GM21526 (cell line): ENCODE results near the gene GRID1.
"Not testable (repeated sequence)": the region's sequence is repeated elsewhere in the genome, so short reads cannot be mapped to it uniquely, and the experiment has no call there.

ENCODE experiments used
- ATAC-seq: cut with Tn5 transposase; IDR thresholded peaks from one replicate; pipeline ENCODE4 v1.9.1; 2021; ENCODE audit warnings: moderate library complexity; ENCODE audit not compliant: unreplicated experiment, low FRiP score

GRID1 gene

DNA sequence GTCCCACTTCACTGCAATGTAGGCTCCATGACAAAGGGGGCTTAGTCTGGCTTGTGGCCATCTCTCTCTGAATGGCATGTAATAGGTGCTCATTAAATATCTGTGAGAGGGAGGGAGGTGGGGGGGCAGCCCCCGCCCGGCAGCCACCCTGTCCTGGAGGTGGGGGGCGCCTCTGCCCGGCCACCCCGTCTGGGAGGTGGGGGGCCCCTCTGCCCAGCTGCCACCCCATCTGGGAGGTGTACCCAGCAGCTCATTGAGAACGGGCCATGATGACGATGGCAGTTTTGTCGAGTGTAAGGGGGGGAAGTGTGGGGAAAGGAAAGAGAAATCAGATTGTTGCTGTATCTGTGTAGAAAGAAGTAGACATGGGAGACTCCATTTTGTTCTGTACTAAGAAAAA, 334.5 kb downstream of the GRID1 start:
- ATAC-seq: not testable (repeated sequence)

DNA sequence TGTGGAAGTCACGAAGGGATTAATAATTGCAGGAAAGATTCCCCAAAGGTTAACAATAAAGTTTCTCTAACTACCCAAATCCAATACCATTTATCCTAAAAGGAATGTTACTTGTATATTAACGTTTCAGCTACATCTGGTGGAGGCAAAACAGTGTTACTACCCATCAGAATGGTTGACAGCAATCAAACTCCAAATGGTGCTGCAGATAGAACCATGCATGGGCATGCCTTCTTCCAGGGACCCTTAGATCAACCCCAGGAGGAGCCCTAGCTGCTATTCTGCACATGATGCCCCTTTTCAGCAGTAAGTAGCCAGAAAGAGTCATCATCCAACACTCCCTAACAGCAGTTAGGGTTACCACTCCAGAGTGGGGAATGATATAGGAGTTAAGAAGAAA, 336.3 kb downstream of the GRID1 start:
- no peak for ATAC-seq

DNA sequence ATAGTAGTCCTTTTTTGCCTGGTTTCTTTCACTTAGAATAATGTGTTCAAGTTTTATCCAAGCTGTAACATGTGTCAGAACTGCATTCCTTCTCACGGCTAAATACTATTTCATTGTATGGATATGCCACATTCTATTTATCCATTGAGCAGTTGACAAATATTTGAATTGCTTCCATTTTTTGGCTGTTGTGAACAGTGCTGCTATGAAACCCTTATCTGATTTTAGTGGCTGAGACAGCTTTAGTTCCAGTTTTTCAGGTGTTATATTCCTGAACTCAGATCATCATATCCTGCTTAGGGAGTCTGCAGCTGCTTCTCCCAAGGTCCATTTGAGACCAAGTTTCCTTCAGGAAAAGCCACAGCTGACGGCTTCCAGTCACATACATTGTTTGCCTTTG, 339.2 kb downstream of the GRID1 start:
- ATAC-seq: no peak

DNA sequence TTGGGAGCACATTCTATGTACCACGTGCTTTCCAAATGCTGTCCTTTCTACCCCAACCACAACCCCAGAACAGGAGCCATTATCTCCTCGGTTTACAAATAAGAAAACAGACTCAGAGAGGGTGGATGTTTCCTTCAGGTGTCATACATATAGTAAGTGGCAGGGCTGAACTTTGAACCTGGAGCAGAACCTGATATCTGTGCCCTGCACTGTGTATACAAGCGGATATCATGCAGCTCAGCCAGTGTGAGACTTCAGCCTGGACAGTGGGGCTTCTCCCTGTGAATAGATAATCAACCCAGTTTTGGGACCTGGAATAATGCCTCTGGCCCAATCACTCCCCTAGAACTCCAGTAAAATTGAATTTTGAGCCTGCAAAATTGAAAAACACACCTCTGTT, 341.1 kb downstream of the GRID1 start:
- no peak for ATAC-seq

DNA sequence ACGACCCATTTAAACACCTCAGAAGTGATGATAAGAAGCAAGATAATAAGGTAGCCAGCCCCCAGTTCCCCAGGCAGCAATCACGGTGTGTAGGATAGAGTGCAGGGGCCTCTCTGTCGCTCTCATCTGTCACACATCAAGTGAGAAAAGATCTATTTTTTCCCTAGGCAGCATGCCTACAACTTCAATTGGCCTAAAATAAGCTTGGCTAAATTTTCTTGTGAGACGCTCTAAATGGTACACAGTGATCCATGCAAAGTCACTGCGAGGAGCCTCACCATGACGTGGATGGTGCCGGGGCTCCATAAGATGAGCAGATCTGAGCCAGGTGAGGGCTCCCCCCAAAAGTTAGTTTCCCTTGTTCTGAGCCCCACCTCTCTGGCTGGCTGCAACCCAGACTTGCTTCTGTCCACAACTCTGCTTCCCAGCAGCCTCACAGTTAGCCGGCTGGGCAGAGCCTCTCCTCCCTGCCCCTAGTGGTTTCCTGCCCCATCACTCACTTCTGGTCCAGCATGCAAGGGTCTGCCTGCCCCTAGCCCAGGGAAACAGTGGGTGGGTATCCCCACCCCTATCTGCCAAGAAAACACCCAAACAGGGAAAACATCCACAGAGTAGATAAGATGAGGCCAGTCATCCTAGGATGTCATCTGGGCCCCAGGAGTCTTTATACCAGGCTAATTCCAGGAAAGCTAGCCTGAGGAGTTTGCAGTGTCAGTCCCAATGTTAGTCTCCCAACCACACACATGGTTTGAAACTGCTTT, 342.1 kb downstream of the GRID1 start:
- no peak for ATAC-seq

DNA sequence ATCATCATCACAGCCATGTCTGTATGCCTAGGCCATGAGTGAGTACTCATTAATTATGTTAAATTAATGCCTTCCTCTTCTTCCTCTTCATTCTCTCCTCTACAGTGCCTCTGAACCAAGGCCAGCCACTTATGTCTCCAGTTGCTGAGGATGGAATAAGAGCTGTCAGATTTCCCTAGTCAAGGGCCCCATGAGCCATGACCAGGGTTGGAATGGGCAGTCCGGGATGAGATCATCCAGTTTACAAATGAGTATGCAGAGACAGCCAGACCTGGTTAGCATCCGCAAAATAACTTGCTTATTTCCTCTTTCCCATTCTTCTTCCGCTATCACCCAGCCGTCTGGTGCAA, 342.7 kb downstream of the GRID1 start:
- no peak for ATAC-seq

DNA sequence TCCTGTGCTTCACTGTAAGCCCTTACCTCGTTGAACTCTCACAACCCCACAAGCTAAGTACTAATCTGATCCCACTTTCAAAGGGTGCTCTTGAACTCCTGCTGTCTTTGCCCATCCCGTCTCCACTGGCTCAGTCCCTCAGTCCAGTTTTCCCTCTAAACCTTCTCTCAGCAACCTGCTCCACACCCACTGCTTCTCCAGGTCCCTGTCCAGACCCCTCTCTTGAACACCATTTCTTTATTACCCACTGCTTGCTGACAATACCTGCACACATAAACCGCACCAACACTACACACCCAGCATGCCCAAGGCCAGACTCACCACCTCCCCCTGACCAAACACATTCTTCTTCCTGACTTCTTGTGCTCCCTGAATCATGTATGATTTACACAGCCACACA, 343.3 kb downstream of the GRID1 start:
- ATAC-seq: no peak

DNA sequence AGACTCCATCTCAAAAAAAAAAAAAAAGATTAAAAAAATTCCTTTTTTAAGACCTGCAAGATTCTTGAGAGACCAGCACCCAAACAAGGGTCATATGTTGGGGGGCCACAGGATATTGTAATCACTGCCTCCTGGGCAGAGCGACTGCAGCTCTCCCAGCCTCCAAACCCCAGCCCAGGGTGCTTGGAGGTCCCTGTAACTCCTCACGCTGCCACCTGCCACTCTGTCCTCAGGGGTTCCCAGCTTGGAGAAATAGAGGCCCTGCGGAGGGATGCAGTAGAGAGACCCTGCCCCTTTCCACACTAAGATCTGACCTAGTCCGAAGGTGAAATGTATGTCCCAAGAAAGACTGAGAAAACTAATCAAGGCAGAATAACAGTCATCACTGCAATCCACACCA, 343.7 kb downstream of the GRID1 start:
- ATAC-seq: no peak

DNA sequence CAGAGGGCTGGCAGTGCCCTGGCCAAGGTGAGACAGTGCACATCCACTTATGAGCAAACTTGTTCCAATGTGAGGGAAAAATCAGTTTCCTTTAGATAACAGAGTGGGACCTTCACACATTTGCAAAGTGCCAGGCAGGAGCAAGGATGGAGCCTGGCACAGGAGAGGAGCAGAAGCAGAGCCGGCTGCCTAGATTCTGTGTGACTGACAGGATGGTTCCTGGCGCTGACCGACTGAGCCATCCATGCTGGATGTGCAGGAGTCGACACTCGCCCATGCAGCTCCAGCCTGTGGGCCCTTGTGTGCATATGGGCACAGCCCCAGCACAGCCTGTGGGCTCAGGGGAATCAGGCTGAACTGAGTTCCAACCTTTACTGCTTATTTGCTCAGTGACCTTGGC, 346.5 kb downstream of the GRID1 start:
- no peak for ATAC-seq

DNA sequence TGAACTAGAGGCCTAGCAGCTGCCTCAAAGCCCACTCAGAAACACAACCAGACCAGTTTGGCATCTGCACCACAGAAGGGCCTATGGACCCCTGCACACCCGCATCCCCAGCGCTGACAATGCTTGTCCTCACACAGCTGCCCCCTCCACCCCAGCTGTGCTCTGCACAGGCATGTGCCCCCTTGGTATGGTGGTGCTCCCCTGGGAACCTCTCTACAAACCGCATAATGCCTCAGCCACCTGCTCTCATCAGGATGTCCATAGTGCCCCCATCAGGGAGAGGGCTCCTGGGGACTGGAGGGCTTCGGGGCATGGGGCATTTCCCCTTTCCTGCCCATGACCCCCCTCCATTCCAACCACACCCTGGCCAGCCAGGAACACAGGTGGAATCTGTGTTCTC, 347.5 kb downstream of the GRID1 start:
- no peak for ATAC-seq

DNA sequence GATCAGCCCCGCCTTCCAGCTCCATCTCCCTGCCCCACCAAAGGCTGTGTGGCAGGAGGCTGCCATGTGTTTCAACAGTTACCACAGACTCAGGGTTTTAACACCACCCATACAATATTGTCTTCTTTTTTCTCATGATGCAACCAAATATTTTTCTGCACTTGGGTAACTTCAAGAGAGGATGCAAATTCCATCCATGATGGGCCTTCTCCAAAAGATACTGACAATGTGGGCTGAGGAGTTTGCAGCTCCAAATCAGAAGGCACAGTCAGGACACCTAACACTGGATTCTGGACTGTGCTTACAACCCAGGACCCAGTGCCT, 347.9 kb downstream of the GRID1 start:
- ATAC-seq: no peak

DNA sequence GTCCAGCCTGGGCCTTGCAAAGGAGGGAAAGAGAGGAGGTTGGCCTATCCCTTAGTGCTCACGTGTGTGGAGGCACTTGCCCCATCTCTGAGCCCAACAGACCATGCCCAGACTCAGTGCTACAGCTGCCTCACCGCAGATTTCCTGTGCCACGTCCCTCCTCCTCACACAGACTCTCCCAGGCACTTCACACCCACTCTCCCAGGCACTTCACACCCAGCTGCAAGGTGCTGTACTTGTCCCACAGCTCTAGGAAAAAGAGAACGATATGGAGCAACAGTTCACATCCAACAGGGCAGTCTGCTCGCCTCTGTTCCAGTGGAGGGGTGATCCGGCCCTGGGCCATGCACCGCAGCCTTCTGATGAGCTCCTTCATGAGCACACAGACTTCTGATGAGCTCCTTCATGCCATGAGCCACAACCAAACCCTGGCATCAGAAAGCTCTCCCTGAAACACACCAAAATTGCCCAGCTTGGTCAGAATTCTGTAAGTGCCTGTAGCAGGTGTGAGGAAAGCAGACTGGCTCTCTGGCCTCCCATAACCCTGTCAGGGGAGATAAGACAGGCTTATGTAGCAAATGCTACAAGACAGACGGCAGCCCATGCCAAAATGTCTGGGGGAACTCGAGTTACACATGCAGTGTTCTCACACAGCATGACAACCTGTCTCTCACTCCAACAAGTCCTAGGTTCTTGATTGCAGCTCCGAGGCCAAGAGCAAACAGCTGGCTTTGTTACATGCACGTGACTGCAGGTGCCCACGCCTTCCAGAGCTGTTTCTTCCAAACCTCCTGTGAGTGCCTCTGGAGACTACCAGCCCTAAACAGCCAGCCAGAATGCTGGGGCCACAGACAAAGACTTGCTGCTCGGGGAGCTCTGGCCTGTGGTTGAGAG, 348.5 kb downstream of the GRID1 start:
- no peak for ATAC-seq

DNA sequence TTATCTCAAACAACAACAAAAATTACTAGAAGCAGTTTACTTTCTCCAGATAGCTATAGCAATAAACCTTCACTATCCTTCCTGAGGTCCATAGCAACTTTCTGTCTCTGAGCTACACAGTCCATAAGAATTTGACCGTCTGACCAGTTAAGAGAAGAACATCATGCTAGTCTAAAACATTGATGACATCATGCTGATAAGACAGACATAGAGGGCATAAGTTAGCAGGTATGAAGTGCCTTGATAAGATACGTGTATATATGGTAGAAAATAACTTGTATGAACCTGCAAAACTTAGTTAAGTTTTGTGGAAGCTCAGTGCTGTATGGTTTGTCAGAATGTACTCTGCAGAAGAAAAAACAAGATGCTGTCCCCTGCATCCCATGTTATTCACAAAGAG, 353.0 kb downstream of the GRID1 start:
- no peak for ATAC-seq

DNA sequence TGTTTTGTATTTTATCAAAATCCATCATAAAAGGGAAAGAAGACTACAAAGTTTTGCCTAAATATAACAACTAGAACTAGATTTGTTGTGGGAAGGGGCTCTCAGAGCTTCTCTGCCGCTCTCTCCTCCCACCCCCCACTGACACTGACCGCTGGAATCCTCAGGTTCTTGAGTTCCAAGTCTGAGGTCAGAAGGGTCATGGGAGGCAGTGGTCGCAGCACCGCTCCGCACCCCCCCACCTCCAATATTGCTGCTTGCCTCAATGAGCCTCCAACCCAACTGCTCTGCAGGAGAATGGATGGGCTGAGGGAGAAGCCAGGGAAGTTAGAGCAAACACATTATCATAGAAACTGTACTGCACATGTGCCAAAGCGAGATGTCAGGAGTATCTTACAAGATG, 359.4 kb downstream of the GRID1 start:
- ATAC-seq: no peak

DNA sequence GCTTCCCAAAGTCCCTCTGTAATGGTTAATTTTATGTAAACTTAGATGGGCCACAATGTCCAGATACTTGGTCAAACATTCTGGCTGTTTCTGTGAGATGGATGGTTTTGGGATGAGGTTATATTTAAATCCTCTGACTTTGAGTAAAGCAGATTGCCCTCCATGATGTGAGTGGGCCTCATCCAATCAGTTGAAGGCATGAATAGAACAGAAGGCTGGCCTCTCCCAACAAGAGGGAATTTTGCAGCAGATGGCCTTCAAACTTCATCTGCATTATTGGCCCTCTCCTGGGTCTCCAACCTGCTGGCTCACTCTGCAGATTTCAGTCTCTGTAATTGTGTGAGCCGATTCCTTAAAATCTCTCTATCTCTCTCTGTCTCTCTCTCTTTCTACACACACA, 362.3 kb downstream of the GRID1 start:
- ATAC-seq: no peak

DNA sequence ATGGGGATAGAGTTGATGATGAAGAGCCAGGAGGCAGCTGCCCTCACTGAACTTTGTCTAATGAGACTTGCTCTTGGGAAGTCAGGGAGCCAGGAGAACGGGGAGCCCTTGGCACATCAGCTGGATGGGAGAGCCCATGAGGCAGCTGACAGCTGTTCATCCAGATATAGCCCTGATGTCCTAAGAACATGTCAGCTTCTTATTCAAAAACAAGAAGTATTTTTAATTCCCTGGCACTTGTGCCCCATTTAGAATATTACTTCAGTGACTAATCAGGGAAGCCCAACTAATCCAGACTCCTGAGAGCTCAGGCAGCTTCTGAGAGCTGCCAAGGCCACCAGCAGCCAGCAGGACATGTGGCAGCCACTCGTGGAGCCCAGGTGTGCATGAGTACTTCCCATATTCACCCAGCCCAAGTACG, 363.4 kb downstream of the GRID1 start:
- ATAC-seq: no peak

DNA sequence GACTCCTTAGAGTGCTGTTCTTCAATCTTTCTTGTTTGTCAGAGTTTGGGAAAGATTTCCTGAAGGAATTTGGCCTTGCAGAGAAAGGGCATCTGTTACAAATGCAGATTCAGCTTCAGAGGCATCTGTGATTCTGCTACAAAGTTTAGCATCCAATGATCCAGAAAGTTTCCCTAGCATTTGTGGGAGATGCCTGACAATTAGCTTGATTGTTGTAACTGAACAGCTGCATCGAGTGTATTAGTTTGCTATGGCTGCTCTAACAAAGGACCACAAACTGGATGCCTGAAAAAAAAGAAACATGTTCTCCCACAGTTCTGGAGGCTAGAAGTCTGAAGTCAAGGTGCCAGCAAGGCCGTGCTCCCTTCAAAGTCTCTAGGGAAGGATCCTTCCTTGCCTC, 365.1 kb downstream of the GRID1 start:
- ATAC-seq: no peak

DNA sequence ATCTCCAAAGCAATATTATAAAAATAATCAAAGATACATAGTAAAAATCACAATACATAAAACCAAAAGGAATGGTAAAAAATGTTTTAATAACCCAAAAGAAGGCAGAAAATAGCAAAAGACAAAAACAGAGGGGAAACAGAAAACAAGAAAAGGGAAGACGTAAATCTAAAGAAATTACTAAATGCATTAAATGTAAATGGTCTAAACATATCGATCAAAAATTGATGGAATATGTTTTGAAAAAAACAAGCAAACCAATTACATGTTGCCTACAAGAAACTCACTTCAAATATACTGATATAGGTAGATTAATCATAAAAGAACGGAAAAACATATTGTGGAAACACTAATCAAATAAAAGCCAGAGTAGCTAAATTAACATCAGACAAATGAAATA, 369.1 kb downstream of the GRID1 start:
- no peak for ATAC-seq

DNA sequence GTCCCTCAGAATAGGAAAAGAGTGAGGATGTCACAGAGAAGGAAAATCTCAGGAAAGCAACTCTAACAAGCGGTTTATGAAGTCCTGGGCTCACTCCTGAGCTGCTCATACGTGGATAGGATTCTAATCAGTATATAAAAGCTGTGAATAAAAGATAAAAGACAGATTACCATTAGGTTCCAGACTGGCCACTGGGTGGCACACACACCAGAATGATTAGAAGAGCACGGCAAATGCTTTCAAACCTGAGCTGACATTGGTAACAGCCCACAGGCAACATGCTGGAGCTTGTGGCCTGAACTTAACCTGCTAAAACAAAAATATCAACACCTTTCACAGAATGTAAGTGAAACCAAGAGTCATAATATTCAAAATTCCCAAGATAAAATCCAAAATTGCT, 370.8 kb downstream of the GRID1 start:
- ATAC-seq: no peak

DNA sequence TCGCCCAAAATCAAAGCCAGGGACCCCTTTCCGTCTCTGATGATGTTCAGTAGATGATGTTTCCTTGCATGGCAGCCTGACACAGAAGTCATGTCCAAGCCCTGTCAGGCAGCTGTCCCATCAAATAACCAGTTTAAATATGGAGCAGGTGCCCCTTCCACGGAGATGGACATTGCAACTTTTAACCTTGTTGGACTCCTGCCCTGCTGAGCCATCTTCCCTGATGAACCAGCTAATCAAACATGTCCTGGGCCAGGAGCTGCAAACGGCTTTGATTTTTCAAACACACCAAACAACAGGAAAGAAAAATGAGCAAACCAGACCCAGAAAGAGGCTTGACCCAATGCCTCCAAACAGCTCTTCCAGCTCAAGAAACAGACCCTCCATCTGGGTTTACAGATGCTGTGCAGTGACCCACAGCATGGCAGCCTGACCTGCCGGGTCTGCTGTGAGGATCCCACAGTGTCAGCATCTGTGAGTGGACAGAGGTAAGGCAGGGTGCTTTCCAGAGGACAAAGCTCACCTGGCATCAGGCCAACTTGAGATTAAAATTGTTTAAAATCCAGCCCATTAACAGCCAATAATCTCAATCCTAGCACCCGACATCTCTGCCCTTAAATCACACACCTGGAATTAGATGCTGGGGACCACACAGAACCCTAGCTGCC, 372.6 kb downstream of the GRID1 start:
- no peak for ATAC-seq

DNA sequence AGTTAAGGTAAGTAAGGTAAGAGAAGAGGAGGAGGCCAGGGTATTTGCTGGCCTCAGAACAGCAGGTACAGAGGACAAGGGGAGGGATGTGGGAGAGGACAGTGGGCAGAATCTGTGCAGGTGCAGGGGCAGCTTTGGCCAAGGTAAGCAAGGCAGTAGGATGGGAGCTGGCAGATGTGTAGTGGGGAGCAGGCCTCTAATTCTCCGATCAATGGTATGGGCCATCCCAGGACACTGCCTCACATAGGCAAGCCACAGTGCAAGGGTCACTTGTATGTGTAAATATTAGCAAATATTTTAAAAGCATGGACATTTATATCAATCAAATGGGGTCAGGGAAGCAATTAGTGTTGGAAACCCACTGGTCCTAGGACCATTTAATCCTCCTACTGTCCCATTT, 373.5 kb downstream of the GRID1 start:
- ATAC-seq: no peak

DNA sequence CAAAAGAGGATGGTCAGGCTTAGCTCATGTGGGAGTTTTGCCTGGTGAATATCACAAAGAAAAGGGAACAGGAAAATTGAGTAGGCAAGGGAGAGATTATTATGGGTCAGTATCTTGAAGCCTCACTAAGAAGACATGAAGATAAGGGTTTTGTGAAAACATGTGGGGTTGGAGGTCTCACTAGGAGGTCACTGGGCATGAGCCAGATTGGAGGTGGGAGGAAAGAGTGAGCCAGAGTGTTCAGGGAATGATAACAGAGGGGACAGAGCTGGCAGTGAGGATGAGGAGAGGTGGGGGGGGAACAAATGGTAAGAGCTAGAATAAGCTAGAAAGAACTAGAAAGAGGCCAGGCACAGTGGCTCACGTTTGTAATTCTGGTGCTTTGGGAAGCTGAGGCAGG, 374.3 kb downstream of the GRID1 start:
- no peak for ATAC-seq
